HG03354 (cell line): ENCODE measurements around the gene HSPB2.
"Not testable (repeated sequence)": the region's sequence is repeated elsewhere in the genome, so short reads cannot be mapped to it uniquely, and the experiment has no call there.

ENCODE experiments used
- ATAC-seq: cut with Tn5 transposase; IDR thresholded peaks from one replicate; pipeline ENCODE4 v1.9.1; 2021; ENCODE audit warnings: mild to moderate bottlenecking; ENCODE audit not compliant: unreplicated experiment, poor library complexity, severe bottlenecking

Gene HSPB2

GRCh38 chr11:111913031-111913861 lies 712 bp downstream of the HSPB2 start:
- no peak for ATAC-seq

- no peak for ATAC-seq
These were observed 1.5 kb downstream of the HSPB2 start for GRCh38 chr11:111913997-111914396.

- ATAC-seq: no peak
These were observed 4.2 kb downstream of the HSPB2 start for GRCh38 chr11:111916768-111917167.

DNA sequence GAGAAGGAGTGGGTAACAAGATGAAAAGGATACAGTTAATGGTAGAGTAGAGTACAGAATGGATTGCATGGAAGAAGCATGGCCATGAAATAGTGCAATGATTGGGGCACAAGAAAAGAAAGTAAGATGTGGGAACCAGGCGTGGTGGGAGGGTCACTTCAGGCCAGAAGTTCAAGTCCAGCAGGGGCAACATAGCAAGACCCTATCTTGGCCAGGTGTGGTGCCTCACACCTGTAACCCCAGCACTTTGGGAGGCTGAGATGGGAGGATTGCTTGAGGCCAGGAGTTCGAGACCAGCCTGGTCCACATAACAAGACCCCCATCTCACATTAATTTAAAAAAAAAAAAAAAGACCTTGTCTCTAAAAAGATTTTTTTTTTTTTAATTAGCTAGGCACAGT lies 4.8 kb downstream of the HSPB2 start:
- no peak for ATAC-seq

- no peak for ATAC-seq
These were observed 5.3 kb downstream of the HSPB2 start for GRCh38 chr11:111917788-111918187.

DNA sequence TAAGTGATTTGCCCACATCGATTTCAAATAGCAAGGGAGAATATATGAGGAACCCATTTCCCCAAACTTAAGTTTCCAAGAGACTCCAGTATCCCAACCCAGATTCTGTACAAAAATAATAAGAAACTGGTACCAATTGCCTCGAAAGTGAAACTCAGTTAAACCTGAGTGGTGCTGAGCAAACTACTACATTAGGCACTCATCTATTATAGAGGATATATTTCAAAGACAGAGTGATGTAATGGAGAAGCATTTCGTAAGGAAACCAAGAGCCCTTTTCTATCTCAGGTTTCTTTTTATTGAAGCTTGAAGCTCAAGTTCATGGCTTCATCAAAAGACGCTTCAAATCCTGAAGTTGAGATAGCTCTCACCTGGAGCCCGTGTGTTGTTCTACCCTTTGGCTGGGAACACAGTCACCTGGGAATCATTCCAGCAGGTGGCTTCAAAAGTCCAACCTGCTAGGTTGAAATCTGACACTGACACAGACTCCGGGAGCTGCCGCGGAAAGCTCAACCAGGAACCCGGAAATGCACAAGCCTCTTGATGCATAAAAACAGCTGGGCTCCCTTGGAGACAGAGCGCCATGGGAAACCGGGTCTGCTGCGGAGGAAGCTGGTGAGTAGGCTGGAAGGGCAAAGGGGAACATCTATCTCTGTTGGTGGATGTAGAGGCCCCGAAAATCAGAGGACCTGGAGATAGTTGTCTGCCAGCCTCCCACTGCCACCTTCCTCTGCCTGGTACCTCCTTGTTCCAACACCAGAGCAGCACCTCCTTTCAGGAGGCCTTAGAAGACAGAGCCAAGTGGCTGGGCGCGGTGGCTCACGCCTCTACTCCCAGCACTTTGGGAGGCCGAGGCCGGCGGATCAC lies 6.1 kb downstream of the HSPB2 start, which contains the start of gene C11orf52:
TSS of gene C11orf52 (plus strand) at position 524 of the 867 bp plus-strand sequence. CDS start at position 584, 60 bp downstream.
- ATAC-seq: no peak

DNA sequence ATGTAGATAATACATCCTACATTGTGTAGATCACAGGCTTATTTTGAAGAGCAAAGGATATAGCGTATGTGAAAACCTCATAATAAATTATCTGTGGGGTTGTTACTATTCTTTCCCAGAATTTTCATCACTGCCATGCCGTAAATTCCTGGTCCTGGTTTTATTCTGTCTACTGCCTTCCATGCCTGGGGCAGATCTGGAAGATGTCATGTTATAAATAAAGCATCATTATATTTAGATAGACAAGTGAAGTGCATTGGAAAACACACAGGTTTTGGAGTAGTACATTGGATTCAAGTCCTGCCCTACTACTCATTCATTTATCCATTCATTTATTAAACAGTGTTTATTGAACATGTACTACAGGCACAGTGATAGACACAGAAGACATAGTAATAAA lies 8.4 kb downstream of the HSPB2 start:
- ATAC-seq: no peak

GRCh38 chr11:111921541-111922230 lies 9.2 kb downstream of the HSPB2 start:
- no peak for ATAC-seq

DNA sequence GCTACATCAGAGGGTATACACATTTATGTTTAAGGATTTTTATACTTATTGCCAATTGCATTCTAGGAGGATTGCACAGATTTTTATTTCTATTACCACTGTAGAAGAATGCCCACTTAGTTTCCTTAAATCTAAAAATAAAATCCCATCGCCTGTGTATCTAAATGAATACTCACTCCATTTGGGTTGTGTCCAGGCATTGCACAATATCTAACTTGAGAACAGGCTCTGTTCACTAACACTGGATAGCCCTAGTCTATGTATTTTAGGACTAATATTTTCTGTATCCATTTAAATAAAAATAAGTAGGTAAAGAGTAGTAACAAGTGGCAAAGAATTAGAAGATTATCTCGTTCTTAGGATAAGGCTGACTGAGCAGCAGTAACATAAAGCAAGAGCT lies 10.3 kb downstream of the HSPB2 start:
- ATAC-seq: no peak

DNA sequence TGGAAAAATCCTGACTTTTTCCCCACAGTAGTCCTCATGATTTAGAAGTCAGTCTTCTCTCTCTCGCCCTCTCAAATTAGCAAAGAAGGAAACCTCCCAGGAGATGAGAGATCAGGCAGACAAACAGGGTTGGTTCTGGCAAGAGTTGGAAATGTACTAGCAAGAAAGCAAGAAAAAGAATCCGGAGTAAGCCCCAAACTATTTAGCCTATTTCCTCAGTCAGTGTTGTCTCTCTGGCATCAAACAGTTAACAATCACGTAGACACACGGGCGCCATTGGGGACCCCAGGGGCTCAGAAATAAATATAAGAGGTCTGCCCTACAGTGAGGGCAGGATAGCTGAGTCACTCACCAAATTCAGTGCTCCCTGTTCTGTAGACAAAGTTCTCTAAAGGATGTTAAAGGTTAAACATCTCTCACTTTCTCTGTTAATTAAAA lies 10.8 kb downstream of the HSPB2 start:
- no peak for ATAC-seq

DNA sequence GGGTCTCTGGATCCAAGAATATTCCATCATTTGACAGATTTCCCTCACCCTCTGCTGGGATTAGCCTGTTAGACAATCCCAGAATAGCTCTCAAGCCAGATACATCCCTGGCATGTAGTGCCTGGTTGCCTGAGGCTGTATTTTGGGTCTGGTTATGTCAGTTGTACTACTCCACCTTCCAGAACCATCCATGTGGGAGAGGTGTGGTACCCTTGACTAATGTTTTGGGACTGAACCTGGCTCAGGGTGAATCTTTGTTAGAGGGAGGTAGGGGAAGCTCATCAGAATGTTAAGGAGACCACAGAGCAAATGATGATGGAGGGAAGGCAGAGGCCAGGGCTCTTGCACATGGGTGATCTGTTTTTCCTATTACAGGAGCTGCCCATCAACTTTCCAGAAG lies 11.4 kb downstream of the HSPB2 start:
- no peak for ATAC-seq

GRCh38 chr11:111925953-111926352 lies 13.4 kb downstream of the HSPB2 start:
- no peak for ATAC-seq

- peak; percentile 89 for ATAC-seq
These were observed 14.2 kb downstream of the HSPB2 start for GRCh38 chr11:111926505-111927391.

GRCh38 chr11:111930472-111930871 lies 17.9 kb downstream of the HSPB2 start:
- no peak for ATAC-seq

DNA sequence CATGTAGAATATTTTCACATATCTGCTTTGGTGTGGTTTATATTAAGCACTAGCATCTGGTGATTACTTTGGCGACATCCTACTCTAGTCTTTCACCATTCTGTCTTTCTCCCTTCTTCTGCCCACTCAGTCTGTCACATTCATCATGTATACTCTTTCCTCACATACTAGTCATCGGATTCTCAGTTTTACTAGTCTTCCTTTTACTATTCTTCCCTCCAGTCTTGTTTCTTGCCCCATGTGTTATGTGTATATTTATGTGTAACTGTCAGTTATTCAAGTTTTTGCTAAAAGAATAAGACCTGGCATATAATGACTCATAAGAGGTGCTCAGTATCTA lies 20.0 kb downstream of the HSPB2 start:
- no peak for ATAC-seq

GRCh38 chr11:111933176-111933575 lies 20.6 kb downstream of the HSPB2 start:
- ATAC-seq: not testable (repeated sequence)

- no peak for ATAC-seq
These were observed 21.3 kb downstream of the HSPB2 start for GRCh38 chr11:111933872-111934271.

DNA sequence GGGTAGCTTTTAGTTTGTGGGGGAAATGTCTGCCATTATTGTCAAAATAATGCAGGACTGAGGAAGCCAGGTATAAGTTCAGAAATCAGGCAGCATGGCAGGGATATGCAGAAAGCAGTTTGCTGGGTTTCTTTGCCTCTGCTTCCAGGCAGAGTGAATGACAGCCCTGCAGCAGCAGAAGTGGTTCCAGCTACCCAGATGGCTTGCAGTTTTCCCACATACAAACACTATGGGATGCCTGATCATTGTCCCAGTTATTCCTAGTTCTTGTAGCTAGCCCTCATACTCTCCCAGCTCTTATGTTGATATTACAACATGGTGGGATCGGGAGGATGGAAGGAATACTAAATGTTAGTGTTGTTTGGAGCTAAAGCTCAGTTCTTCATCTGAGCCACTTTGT lies 21.8 kb downstream of the HSPB2 start:
- ATAC-seq: no peak

GRCh38 chr11:111935317-111936039 lies 22.9 kb downstream of the HSPB2 start:
- no peak for ATAC-seq
